GM12874 (cell line): ENCODE measurements around the gene CDC42BPB.

ENCODE experiments used
- TF ChIP-seq, protein P1 (sequence below): IDR thresholded peaks from 2 replicates; pipeline ENCODE4 v1.5.1; 2011; ENCODE audit warnings: low read depth, mild to moderate bottlenecking, control low read depth, low read length, moderate library complexity; ENCODE audit not compliant: insufficient read depth

The CDC42BPB gene

GRCh38 chr14:103097994-103098957, 40.9 kb upstream of the CDC42BPB start:
- TF ChIP-seq, protein P1, sequence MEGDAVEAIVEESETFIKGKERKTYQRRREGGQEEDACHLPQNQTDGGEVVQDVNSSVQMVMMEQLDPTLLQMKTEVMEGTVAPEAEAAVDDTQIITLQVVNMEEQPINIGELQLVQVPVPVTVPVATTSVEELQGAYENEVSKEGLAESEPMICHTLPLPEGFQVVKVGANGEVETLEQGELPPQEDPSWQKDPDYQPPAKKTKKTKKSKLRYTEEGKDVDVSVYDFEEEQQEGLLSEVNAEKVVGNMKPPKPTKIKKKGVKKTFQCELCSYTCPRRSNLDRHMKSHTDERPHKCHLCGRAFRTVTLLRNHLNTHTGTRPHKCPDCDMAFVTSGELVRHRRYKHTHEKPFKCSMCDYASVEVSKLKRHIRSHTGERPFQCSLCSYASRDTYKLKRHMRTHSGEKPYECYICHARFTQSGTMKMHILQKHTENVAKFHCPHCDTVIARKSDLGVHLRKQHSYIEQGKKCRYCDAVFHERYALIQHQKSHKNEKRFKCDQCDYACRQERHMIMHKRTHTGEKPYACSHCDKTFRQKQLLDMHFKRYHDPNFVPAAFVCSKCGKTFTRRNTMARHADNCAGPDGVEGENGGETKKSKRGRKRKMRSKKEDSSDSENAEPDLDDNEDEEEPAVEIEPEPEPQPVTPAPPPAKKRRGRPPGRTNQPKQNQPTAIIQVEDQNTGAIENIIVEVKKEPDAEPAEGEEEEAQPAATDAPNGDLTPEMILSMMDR = no peak

DNA sequence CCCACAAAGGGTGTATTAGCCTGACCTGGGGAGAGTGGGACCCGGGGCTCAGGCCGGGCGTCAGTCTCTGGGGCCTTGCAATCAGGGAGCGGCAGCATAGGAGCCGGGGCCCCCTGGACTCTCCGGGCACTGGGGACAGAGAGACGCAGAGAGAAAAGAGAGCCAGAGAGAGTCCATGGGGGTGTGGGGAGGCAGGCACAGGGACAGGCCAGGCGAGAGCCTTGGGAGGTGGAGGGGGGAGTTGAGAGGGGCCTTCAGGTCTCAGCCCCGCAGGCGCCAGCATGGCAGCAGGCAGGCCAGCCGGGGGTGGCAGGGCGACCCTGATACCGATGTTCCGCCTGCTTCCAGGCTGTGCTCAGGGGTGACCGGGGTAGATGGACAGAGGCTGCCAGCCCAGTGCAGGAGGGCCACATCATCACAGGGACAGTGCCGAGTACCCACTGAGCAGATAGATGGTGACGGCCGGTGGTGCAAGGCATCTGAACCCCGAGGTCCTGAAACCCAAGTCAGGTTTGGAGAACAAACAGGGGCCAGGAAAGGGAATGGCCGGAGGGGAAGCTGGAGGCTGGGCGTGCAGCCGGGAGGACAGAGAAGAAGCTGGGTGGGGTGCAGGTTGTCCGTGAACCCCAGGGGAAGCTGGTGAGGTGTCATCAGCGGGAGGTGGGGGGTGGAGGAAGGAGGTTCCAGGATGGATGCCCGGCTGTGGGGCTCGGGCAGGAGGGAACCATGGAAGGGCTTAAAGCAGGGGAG, 40.1 kb upstream of the CDC42BPB start:
- TF ChIP-seq, protein P1 = no peak

DNA sequence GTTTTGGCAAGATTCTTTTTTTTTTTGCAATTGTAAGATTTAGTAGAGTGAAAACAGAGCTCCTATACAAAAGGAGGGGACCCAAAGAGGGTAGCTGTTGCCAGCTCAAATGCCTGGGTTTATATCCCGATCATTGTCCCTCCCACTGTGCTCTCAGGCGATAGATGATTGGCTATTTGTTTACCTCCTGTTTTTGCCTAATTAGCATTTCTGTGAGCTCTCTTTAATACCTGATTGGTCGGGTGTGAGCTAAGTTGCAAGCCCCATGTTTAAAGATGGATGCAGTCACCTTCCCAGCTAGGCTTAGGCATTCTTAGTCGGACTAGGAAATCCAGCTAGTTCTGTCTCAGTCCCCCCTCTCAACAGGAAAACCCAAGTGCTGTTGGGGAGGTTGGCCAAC, 39.0 kb upstream of the CDC42BPB start:
- TF ChIP-seq, protein P1 = no peak

- TF ChIP-seq, protein P1 = no peak
Measured at GRCh38 chr14:103095210-103095778, 37.9 kb upstream of the CDC42BPB start.

GRCh38 chr14:103094406-103095209, 37.3 kb upstream of the CDC42BPB start, which contains the start of gene EXOC3L4:
TSS of gene EXOC3L4 (plus strand) at chr14:103094725. CDS start at chr14:103100220, 5,495 bp downstream.
- TF ChIP-seq, protein P1 = no peak

- TF ChIP-seq, protein P1 = no peak
Measured at GRCh38 chr14:103093856-103094405, 36.6 kb upstream of the CDC42BPB start.
